HG03521 (cell line): ENCODE data around the gene MRAP.
"Not testable (repeated sequence)": the region's sequence is repeated elsewhere in the genome, so short reads cannot be mapped to it uniquely, and the experiment has no call there.

Experiments
- ATAC-seq: cut with Tn5 transposase; IDR thresholded peaks from one replicate; pipeline ENCODE4 v1.9.1; 2021; ENCODE audit warnings: mild to moderate bottlenecking, moderate library complexity; ENCODE audit not compliant: unreplicated experiment

Gene MRAP

DNA sequence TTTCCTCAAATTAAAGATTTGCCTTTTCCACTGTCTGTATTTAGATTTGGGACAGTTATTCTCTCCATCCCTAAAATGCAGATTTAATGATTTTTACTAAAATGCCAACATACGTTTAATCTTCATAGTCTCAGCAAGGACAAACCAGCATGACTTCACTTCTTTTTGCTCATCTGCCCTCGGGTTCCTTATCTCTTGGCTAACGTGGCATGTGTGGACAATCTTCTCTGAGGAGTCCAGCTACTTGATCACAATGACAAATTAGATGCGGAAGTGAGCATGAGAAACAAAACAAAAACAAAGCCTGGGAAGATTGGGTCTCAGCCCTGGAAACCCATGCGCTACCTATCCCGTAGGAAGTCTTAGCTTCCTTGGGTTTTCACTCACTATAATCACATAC, 1.0 kb downstream of the MRAP start:
- ATAC-seq = no peak

DNA sequence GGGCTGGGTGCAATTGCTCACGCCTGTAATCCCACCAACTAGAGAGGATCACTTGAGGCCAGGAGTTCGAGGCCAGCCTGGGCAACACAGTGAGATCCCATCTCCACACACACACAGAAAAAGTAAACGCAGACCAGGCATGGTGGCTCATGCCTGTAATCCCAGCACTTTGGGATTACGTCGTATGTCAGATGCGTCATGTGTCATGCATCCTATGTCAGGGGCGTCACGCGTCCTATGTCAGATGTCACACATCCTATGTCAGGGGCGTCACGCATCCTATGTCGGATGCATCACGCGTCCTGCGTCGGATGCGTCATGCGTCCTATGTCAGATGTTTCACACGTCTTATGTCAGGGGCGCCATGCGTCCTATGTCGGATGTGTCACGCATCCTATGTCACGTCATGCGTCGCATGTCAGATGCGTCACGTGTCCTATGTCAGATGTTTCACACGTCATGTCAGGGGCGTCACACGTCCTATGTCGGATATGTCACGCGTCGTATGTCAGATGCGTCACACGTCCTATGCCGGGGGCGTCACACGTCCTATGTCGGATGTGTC, 1.5 kb downstream of the MRAP start:
- no peak for ATAC-seq

DNA sequence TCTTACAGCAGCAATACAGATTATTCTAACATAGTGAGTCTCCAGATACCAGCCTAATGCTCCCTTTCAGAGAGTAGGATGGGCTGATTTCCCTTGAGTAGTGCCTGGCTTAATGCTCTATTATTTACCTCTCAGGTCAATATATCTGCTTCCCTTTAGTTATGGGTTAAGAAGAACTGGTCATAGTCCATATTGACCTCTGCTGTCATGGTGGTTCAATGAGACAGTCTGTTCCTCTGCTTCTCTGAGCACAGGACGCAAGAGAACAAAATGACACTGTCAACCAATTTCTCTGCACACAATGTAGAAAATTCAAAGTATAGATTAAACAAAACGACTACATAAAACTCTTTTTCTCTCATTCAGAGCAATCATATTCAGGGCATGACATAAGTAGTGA, 2.9 kb downstream of the MRAP start:
- ATAC-seq = no peak

DNA sequence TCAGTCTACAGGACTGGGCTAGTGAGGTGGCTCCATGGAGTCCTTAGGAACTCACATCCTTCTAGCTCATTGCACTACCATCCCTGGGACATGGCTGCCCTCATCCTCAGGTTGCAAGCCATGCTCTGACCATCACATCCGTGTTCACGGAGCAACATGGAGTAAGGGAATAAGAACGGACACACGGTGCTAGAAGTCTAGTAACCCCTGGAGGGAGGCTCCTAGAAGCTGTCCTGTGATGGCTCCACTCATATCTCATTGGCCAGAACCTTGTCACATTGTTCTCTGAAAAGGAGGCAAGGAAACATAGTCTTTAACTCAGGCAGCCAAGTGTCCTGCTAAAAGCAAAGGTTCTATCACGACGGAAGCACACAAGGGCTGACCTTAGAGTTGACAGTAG, 3.9 kb downstream of the MRAP start:
- no peak for ATAC-seq

DNA sequence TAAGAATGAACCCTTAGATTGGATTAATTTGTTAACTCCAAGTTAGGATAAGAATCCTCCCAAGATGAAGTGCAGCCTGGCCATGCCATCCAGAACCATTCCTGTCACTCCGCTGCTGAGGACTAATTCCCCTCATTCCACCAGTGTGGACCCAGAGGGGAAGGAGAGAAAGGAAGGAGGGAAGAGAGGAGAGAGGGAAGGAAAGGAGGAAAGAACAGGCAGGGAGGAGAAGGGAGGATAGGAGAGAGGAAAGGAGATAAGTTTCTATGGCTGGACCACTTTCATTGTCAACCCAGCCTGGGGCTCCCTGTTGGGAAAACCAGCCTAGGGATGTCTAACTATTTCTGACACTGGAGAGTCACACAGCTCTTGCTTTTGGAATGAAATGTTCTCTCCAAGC, 4.7 kb downstream of the MRAP start:
- ATAC-seq = no peak

- ATAC-seq = no peak
Measured at GRCh38 chr21:32304998-32305397, 6.3 kb downstream of the MRAP start.

GRCh38 chr21:32306021-32306780, 7.5 kb downstream of the MRAP start:
- ATAC-seq = no peak

DNA sequence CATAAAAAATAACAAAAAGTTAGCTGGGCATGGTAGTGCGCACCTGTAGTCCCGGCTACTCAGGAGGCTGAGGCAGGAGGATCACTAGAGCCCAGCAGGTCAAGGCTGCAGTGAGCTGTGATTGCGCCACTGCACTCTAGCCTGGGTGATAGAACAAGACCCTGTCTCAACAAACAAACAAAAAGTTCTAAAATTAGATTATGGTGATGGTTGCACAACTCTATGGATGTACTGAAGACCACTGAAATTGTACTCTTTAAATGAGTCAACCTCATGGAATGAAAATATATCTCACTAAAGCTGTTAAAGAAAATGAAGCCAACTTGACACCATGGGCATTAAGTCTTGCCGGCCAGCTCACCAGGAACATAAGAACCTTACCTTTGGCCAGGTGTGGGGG, 9.1 kb downstream of the MRAP start:
- no peak for ATAC-seq

DNA sequence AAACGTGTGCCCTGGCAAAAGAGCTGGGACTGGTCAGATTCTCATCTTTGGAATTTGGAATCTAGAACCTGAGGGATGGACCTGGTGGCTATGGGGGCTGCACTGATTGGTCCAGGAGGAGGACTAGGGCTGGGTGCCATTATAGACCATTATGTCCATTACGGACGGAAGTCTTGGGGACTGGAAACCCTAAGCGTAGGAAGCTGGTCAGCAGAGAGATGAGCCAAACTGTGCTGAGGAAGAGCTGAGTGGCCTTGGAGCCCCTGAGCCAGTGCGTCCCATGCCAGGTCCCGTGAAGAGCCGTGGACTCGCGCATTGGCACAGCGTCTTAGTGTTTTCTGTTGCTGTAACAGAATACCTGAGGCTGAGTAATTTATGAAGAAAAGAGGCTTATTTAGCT, 10.0 kb downstream of the MRAP start:
- no peak for ATAC-seq

DNA sequence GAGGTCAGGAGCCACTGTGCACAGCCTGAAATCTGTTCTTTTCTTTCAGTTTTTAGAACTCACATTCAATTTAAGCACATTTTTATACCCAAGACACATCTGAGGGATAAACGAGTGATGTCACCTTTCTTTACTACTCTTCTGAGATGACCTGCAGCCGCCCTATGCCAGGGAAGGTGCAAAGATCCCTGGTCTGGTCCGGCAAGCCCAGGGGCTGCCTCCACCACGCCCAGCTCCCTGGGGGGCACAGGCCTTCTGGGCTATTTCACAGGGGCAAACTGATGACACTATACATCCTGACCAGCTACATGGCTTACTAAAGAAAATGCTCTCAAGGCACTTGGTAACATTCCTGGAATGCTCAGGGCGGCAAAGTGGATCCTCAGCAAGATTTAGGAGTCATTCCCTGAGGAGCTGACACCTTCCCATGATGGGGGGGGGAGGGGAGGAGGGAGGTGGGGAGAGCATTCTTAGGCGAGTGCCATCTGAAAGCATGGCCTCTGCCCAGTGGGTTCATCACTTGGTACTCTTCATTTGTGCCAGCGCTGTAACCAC, 11.3 kb downstream of the MRAP start:
- ATAC-seq = no peak

GRCh38 chr21:32310976-32311375, 12.3 kb downstream of the MRAP start:
- not testable (repeated sequence) for ATAC-seq

DNA sequence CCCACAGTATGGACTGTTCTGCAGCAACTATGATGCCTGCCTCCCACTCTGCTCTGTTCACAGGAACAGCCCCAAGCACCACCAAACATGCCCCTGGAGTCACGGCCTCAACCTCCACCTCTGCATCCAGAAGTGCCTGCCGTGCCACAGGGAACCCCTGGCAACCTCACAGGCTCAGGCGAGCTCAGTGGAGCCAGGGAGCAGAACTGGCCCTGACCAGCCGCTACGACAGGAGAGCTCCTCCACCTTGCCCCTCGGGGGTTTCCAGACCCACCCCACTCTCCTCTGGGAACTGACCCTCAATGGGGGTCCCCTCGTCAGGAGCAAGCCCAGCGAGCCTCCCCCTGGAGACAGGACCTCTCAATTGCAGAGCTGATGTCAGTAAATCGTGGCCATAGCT, 13.0 kb downstream of the MRAP start:
- no peak for ATAC-seq

DNA sequence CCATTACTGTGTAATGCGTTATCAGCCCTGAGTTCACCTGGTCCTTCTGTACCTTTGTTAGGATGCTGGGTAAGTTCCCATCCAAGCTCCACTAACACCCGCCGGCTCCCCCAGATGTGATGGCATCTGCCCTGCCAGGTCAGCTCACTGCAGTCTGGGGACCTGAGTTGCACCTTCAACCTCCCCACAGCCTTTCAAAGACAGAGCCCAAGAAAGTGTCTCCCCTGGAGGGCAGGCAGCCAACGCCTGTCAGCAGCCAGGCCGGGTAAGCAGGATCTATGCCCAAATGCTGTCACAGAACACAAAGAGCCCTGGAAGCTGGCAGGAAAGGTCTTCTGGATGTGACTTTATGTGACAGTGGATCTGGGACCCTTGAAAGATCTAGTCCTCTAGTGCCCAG, 13.7 kb downstream of the MRAP start:
- ATAC-seq = no peak

DNA sequence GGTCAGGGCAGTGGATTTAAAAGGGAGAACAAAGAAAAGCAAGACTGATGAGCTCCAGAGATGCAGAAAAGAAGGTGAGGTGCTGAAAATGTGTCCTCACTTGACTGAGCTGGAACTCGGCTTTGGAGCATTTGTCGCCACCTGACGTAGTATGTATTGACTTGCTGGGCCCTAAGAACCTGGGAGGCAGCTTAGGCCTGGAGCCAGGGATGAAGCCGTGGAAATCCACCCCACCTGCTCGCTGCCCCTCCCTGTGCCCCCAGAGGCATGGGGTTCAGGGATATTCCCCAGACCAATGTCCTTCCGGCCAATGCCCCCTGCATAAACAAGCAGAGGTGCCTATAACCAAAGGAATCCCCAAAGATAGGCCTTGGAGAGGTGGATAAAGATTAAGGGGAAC, 14.3 kb downstream of the MRAP start:
- no peak for ATAC-seq

DNA sequence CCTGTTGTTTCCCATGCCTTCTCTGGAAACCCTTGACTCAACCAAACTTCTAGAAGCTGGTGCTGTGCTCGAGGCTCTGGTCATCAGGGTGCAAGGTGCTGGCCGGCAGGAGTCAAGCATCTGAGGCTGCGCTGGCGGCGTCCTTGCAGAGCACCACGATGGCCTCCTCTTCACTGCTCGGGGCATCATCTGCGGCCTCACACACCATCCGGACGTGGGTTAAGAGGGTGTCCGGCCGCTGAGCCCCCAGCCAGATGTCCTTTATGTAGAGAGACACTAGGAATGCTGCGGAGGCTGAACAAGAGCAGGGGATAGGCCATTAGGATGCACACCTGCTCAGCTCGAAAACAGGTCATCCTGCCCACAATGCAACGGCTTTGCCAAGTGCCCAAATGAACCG, 16.2 kb downstream of the MRAP start:
- no peak for ATAC-seq

GRCh38 chr21:32315511-32316281, 17.0 kb downstream of the MRAP start:
- no peak for ATAC-seq

GRCh38 chr21:32316361-32317215, 17.9 kb downstream of the MRAP start:
- ATAC-seq = no peak

DNA sequence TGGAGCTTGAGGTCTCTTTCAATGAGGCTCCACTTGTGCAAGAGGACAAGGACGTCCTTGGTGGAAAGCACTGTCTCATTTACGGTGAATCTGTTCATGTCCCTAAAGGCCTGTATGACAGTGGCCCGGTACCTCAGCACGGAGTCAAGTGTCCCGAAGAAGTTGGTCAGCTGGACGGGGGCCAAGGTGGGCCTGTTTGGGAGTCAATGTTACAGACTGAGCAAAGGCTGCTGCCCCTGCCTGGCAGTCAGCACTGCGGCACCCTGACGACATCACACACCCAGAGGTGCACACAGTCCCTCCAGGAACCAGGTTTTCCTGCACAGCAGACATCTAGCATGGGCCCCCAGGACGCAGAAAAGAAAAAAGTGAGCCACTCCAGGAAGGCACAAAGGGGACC, 19.1 kb downstream of the MRAP start:
- ATAC-seq = no peak

DNA sequence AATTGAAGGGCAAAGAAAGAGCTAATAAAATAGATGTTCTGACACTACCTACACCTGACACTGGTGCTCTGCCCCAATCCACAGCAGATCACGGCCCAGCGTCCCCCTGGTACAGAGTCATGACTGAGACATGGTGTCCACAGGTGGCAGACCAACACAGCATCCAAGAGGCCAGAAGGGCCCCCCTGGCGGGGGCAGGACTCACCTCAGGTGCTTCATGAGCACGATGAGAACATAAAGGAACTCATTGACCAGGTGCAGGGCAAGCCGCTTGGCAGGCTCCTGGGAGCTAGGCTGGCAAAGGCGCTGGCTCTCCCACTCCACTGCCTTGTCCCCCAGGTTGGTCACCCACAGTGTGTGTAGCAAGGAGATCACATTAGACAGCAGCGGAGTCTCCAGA, 20.4 kb downstream of the MRAP start:
- no peak for ATAC-seq

- ATAC-seq = no peak
Measured at GRCh38 chr21:32320059-32320458, 21.4 kb downstream of the MRAP start.

GRCh38 chr21:32320726-32321125, 22.1 kb downstream of the MRAP start:
- no peak for ATAC-seq
